ENCODE measurements around the gene ACTL8. TPM values are rescaled to one million over a fixed set of nuclear protein-coding genes. Genes with fewer than 3 reads are reported as not detected.

ACTL8 gene
- total RNA-seq, 2 experiments from 2014 or later = not detected

DNA sequence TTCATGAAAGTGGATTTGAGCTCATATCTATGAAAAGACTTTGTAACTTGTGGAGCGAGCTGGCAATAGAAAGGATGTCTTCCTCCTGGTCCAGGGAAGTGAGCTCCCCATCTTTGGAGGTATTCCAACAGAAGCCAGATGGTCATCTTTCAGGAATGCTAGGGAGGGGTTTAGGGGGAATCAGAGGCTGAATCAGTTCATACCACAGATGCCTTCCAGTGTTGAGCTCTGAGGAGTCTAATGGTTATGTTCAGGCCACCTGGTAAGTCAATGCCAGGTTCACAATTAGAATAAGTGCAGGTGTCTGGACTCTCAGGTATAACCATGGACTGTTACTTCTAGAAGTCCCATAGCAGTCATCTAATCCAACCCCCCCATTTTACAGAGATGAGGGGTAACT, 119.1 kb downstream of the ACTL8 start:
- Mint-ChIP-seq H3K36me3 (no peaks in the 10 kb centered on the region), H3K9me3 (peaks cover 1% of the 10 kb centered on the region), H3K4me3 (no peak overlapping the region), H3K27ac (no peak overlapping the region), H3K4me1 (no peaks in the 10 kb centered on the region), H3K27me3 (no peaks in the 10 kb centered on the region)
- DNase-seq = no peak

DNA sequence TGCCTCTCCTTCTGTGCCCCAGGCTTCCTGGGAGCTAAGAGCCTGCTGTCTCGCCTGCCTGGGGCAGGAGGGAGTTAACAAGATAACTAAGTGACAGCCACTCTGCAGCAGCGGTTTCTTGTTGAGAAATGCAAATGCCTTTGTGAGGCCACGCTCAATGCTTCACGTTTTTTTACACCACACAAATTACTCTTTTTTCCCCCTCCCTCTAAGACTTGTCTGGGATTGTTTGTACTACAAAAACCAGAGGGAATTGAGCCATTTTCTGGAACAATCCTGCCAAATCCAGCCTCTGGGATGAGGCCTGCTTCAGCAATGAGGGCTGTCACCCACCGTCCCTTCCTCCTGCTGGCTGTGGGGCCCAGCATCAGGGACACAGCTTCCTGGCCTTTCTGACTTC, 119.6 kb downstream of the ACTL8 start:
- Mint-ChIP-seq H3K9me3 (peaks cover 1% of the 10 kb centered on the region), H3K27me3 (peaks cover 2% of the 10 kb centered on the region), H3K36me3 (no peaks in the 10 kb centered on the region), H3K4me3 (no peak overlapping the region), H3K4me1 (no peaks in the 10 kb centered on the region), H3K27ac (no peak overlapping the region)
- DNase-seq = no peak

DNA sequence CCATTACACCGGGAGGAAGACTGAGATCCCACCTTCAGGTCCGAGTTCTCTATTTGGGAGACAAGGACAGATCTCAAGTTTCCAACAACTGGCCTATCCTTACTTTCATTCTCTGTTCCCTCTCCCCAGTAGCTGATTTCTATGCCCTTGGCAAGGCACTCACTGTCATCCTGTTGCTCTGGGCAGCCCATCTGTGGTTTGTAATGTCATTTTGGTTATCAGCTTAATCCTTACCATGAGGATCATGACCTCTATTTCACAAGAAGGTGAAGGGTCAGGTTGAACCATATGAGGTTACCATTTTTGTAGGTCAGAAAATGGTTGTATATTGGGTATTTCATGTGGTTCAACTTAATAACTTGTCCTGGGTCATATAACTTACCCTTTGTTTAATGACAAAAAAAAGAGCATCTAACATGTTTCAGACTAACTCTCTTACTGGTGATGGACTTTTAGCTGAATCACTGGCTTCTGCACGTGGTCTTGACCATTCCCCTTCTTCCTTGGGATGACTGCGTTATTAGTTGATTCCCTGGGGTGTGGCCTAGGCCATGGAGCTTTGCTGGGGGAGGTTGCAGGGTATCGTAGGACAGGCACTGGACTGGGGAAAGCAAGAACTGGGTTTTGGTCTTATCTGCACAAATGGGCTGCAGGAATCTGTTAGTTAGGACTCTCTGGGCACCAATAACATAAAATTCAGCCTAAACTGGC, 120.2 kb downstream of the ACTL8 start:
- Mint-ChIP-seq H3K27me3 (peaks cover 5% of the 10 kb centered on the region), H3K4me3 (no peak overlapping the region), H3K4me1 (no peaks in the 10 kb centered on the region), H3K9me3 (peaks cover 1% of the 10 kb centered on the region), H3K27ac (no peak overlapping the region), H3K36me3 (no peaks in the 10 kb centered on the region)
- no peak for DNase-seq

DNA sequence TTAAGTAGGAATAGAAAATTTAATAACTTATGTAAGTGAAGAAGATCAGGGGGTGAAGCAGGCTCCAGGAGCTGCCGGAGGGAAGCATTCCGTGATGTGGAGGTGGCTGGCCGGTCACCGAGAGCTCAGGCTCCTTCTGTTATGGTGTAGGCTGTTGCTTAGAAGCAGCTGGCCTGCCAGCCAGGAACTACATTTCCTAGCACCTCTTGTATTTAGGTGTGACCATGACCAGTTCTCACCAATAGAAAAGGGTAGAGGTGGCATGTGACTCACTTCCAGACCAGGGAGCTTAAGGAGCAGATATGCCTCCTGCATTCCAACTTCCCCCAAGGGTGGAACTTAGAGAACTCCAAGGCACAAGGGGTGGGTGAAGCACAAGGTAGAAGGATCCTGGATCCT, 120.7 kb downstream of the ACTL8 start:
- Mint-ChIP-seq H3K36me3 (no peaks in the 10 kb centered on the region), H3K27me3 (peaks cover 5% of the 10 kb centered on the region), H3K9me3 (peaks cover 1% of the 10 kb centered on the region), H3K4me1 (no peaks in the 10 kb centered on the region), H3K4me3 (no peak overlapping the region), H3K27ac (no peak overlapping the region)
- DNase-seq = no peak

Other genes with a start within 250 kb of the ACTL8 start
- not detected for gene ARHGEF10L, start 215.6 kb upstream of the ACTL8 start, total RNA-seq